SIG-M5 treated with dmso at 0.1 percent for 504 hours (cell line): Measurements from ENCODE around the gene SH3BP5L.
"Not testable (repeated sequence)": the region's sequence is repeated elsewhere in the genome, so short reads cannot be mapped to it uniquely, and the experiment has no call there.

Source experiments
- DNase-seq: peaks from one replicate; lab custom pipeline; 2025; ENCODE audit not compliant: unreplicated experiment; lab: John Stamatoyannopoulos, UW

Gene SH3BP5L

DNA sequence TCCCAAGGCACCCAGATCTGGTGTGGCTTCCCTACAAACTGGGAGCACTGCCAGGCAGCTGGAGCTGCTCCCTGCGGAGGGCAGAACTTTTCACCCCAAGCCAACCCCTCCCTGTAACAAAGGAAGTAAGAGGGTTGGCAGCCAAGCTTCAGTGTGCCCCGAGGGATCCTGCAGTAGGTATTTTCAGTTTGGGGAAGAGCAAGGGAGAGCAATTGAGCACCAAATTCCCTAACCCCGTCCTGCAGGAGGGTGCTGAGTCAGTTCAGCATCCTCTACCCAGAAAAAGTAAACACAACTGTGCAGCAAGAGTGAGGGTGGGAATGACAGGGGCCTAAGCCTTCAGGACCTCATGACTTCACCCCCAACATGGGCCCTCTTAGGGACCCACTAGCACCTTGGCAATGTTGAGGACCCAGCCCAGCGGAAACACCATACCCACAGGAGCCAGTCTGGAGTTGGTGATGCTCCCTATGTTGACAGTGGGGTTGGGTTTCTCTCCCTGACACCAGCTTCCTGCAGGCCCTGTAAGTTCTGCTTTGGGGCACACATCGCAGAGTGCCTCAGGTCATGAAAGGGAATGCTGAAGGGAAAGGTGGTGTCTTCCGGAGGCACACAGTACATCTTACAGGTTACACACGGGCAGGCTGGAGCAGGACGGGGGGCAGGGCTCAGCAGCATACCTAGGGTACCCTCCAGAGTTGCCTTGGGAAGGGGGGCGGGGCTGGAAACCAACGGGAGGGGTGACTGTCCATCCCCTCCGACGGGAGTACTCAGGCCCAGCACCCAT, 14.8 kb downstream of the SH3BP5L start:
- DNase-seq: no peak

DNA sequence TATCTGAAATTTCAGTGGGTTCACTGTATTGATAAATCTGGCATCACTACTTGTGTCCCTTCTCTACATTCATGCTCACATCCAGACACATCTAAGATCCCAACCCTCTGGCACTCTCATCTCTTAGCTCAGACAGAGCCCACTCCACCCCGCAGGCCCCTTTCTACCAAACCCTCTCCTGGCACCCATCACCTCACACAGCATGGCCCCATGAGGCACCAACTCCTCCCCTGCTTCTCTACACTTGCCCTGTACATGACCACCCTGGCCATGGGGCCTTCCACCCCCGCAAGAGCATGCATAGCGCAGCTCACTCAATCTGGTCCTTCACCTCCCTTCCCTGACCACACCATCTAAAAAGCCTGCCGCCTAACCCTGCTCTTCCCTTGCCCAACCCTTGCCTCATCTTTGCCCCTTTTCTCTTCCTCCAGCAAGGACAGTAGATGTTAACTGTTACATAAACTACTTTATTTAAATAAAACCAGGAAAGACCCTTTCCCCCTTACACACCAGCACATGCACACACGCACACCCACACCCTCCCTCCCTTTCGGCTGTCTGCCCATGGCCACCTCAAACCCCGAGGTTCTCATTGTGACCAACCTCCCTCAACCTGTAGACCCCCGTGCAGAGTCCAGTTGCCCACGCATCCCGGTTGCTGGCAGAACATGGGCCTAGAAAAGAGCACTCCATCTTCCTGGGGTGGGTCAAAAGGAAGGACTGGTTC, 15.6 kb downstream of the SH3BP5L start:
- DNase-seq: no peak

DNA sequence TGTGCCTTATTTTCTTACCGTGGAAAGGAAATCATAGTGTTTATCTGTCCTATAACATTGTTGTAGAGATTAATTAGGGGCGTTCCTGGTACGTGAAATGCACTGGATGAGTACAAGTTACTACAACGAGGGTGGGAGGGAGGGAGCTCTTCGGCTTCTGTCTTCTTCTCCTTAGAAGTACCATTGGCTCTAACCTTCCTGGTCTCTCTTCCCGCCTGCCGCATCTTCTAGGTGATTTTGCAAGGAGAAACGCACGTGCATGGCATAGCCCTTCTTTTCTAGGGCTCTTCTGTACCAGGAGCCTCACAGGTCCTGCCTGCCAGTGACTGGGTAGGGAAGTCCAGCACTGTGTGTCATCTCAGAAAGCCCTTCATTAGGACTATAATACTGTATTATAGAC, 16.8 kb downstream of the SH3BP5L start:
- DNase-seq: no peak

DNA sequence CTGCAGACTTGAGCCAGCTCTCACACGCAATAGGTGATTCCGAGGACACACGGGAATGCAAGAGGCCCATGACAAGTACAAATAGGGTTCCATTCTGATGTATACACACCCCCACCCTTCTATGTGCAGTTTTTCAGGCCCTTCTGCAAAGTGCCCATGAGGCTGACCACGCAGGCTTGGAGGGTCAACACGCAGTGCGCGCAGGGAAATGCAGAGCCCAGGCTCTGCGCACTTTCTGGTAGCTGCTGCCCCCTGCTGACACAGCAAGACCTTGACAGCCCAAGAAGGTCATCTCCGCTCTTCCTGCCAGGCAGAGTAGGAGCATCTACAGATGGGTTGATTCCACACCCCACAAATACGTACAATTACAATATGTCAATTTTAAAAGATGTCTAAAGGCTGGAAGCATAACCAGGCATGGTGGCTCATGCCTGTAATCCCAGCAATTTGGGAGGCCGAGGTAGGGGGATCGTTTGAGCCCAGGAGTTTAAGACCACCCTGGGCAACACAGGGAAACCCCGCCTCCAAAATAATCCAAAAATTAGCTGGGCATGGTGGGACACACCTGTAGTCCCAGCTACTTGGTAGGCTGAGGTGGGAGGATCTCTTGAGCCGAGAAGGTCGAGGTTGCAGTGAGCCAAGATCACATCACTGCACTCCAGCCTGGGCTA, 18.5 kb downstream of the SH3BP5L start:
- DNase-seq: peak; percentile 73

DNA sequence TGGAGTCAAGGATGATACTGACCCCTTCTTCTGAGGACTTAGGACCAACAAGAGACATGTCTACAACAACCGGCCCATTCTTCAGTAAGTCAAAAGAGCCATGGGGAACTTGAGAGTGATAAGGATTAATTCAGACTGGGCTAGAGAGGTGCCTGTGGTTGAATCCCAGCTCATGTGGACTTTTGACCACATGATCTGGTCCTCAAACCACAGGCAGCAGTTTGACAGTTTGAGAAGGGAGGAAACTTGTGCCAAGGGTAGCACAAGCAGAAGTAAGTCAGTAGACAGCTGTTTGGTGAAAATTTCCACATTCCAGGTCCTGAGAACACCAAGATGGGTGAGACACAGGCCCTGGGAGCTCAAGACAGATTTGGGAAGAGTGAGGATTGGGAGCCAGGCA, 19.8 kb downstream of the SH3BP5L start:
- DNase-seq: peak; percentile 75

DNA sequence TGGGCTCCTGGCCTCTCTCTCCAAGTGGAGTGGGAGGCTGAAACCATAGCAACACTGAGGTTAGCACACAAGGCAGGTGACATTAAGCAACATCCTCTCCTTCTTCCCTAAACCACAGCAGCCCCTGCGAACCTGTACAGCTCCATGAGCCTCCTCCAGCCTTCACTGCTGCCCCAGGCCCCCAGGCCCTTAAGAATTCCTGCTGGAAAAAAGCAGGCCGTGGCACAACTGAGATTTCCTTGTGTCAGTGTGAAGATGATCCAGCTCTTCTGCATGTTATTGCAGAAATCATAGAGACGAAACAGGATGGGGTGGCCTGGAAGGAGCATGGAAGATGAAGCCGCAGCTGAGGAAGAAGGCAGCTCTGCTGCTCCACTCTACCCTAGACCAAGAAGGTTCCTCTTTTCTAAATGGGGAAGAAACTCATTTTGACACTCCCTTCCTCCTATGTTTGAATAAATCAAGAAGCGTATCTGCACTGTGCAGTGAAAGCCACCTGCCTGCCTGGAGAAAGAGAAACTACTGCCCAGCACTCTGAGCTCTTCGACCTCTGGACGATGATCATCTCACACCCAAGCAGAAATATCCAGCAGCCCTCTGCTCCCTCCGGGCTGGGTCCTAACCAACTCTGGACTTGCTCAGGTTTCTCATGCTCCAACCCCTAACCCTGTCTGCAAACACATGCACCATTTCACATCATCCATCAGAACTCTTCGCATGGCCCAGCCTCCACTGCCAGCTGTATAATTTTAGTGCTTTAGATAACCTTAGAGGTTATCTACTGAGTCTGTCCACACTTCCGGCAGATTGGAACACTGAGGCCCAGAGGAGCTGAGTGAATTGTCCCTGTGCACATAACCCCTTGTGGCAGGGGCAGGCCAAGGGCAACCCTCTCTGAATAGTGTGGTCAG, 20.7 kb downstream of the SH3BP5L start:
- peak; percentile 98 for DNase-seq

DNA sequence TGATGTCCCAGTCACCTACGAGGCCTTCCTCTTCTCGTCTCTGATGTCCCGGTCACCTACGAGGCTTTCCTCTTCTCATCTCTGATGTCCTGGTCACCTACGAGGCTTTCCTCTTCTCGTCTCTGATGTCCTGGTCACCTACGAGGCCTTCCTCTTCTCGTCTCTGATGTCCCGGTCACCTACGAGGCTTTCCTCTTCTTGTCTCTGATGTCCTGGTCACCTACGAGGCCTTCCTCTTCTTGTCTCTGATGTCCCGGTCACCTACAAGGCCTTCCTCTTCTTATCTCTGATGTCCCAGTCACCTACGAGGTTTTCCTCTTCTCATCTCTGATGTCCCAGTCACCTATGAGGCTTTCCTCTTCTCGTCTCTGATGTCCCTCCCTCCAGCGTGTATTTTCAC, 22.2 kb downstream of the SH3BP5L start:
- DNase-seq: not testable (repeated sequence)

DNA sequence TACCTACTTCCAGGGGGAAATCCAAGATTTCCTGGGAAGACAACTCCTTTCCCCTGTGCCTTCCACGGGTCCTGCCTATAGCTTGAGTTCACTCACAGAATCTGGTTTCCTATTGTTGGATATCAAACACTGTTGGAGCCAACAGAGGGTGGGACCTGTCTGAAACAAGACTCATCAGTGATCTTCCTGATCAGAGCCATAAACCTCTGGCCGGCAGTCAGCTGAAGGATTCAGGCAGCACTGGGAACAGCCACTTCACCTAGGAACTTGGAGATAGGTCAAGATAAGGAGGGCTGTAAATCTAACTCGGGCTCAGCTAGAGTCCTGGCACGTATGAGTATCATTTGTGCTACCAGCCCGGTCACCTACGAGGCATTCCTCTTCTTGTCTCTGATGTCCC, 23.3 kb downstream of the SH3BP5L start:
- no peak for DNase-seq

DNA sequence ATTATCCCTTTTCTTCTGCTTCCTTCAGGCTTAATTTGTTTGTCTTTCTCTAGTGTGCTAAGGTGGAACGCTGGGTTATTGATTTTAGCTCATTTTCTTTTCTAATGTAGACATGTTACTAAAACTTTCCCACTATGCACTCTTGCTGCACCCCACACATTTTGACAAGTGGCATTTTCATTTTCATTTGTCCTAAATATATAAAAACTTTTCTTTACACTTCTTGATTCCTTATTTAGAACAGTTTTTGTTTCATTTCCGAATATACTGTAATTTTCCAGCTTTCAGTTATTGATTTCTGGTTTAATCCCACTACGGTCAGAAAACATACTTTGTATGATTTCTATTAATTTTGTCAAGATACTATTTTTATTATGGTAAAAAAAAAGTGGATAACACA, 25.3 kb downstream of the SH3BP5L start:
- DNase-seq: no peak

DNA sequence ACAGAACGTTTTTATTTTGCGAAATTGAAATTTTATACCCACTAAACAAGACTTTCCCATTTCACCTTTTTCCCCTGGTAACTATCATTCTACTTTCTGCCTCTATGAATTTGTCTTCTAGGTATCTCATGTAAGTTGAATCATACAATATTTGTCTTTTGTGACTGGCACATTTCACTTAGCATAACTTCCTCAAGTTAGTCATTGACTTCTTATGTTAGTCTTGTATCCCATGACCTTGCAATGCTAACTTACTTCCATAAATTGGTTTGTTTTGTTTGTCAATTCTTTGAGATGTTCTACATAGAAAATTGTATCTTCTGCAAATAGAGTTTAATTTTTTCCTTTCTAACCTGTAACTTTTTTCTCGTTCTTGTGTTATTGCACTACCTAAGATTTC, 26.9 kb downstream of the SH3BP5L start:
- no peak for DNase-seq

DNA sequence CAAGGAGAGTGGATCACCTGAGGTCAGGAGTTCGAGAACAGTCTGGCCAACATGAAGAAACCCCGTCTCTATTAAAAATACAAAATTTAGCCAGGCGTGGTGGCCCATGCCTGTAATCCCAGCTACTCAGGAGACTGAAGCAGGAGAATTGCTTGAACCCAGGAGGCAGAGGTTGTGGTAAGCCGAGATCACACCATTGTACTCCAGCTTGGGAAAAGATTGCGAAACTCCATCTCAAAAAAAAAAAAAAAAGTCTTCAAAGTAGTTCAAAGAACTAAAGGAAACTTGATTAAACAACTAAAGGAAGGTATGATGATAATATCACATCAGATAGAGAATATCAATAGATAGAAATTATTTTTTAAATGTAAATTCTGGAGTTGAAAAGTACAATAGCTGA, 31.1 kb downstream of the SH3BP5L start:
- DNase-seq: not testable (repeated sequence)

DNA sequence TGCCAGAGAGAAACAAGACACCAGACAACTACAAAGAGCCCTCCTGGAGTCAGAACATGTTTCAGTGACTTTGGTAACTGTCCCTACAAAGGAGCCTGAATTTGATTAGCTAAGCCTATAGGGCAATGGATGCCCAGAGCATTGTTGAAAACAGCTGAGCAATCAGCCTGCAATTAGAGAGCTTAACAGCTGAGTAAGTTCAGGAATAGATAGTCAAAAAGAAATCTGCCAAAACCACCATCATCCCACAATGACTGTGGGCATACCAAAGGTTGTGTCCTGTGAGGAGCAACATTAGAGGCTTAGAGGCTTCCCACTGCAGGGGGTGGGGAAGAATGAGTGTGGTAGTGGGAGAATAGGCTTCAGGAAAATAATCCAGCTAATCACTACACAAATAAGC, 32.1 kb downstream of the SH3BP5L start:
- DNase-seq: no peak

DNA sequence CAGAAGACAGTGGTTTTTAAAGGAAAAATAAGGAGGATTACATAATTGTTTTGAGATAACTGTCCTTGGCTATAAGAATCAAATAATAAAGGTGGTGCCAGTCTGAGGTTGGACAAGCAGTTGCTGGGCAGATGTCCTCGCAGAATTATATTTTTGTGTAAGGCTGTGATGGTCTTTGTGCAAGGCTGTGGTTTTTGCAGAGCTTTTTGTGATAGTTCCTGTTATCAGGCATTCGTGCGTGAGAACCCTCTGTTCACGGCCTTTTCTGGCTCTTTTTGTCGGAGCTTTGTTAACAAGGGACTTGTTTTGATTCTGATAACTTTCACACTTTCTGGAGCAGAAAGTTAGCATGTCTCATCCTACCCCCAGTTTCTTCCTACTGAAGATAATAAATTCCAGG, 33.4 kb downstream of the SH3BP5L start:
- no peak for DNase-seq

DNA sequence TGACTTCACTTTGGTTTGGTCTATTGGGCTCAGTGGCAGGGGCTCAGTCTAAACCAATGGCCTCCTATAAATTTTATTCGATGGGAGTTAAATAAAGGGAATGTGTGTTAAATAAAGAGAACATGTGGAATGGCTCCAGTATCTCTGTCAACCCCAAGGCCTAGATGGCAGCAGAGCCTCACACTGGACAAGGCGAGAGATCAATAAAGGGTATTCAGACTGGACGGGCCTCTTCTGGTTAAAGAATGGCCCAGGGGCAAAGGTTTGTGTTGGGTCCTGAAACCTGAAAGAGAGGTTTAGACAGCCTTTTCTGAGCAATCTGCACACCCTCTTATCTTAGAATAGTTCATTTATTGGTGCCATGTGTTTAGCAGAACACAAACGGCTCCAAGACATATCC, 34.7 kb downstream of the SH3BP5L start:
- DNase-seq: no peak

DNA sequence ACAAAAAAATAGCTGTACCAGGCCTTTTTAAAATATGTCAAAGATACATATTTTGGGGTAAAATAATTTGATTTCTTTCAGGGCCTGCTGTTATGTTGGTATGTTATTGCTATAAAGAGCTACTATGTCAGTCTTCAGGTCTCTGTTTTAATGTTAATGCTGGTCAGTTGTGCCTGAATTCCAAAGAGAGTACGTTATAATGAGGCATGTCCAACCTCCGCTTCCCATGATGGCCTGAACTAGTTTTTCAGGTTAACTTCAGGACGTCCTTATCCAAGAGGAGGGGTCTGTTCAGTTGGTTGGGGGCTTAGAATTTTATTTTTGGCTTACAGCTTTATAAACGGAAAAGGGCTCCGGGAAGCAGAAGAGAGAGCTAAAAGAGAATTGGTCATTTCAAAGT, 35.3 kb downstream of the SH3BP5L start:
- no peak for DNase-seq

DNA sequence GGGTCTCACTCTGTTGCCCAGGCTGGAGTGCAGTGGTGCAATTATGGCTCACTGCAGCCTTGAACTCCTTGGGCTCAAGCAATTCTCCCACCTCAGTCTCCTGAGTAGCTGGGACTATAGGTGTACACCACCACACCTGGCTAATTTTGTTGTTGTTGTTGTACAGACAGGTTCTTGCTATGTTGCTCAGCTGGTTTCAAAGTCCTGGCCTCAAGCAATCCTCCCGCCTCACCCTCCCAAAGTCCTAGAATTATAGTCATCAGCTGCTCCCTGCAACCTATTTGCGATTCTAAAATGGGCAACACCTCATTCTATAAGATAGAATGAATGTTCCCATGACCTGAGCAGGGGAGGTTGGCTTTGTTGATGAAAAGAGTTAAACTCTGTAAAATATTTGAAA, 36.4 kb downstream of the SH3BP5L start:
- DNase-seq: not testable (repeated sequence)

DNA sequence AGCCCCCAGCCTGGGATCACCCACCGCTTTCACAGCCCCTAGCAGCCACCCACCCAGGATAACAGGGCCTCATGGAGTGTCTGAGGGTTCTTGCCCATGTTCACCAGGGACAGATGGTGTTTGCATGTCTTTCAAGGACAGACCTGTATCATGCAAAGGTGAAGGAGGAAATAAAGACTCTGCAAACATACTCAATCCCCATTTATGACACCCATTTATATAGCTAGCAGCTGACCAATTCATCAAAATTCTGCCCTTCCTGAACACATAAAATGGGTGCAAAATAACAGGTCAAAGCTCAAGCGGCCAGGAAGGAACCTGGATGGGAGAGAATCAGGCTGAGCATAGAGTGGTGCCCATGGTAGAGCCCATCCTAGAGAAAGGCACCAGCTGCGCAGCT, 37.4 kb downstream of the SH3BP5L start:
- no peak for DNase-seq

DNA sequence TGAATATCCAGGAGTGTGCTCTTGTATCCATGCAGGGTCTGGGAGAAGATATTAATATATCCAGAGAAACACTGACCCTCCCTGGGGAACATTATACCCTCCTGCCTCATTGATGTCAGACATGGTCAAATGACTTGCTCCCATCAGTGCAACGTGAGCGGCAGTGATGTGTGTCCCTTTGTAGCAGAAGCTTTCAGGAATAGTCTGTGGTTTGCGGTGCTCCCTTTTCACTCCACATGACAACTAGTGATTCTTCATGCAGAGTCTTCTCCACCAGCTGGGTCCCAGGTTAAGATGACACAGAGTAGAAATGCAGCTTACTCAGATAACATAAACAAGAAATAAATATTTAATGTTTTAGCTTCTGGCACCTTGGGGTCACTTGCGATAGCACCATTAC, 38.3 kb downstream of the SH3BP5L start:
- DNase-seq: no peak

DNA sequence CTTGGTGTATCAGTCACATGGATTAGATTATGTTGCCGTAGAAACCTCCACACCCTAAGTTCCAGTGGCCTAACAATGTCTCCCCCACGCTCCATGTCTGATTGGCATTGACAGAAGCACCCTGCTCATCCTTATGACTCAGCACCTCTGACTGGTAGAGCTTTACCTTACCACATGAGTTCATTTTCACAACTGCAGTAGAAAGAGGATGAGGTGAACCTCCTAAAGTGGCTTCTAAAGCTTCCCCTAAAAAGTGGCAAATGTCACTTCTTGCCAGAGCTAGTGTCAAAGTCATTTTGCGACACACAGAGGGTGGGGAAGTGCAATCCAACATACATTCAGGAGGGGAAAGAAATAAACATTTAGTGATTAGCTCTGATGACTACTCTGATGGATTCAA, 39.6 kb downstream of the SH3BP5L start:
- peak; percentile 55 for DNase-seq

DNA sequence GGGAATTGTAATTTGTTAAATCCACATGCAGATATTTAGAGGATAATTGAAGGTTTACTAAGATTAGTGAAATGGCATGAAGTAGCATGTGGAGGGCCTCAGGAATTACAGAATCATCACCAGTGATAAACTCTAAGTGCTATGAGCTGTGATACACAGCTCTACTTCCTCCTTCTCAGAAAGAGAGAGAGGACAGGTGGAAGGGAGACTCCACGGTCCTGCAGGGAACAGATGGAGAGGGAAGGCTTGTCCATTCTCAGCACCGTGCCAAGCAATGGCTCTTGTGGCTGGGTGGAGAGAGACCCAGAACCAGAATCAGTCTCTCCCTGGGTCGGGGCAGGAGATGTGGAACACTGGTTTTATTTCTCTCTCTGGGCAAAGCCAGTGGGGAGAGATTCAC, 42.3 kb downstream of the SH3BP5L start:
- no peak for DNase-seq
